Measurements from ENCODE around the gene IKZF3.
"Not testable (repeated sequence)": the region's sequence is repeated elsewhere in the genome, so short reads cannot be mapped to it uniquely, and the experiment has no call there.

The IKZF3 gene

GRCh38 chr17:39754161-39754957 lies 109.8 kb downstream of the IKZF3 start:
- peak; percentile 77 for DNase-seq

- peak; percentile 48 for DNase-seq
These were observed 110.5 kb downstream of the IKZF3 start for GRCh38 chr17:39753514-39754160.

- no peak for DNase-seq
These were observed 111.8 kb downstream of the IKZF3 start for GRCh38 chr17:39752241-39752881.

GRCh38 chr17:39751637-39752036 lies 112.5 kb downstream of the IKZF3 start:
- DNase-seq, result no peak

- no peak for DNase-seq
These were observed 113.0 kb downstream of the IKZF3 start for GRCh38 chr17:39751016-39751543.

GRCh38 chr17:39750131-39751015 lies 113.7 kb downstream of the IKZF3 start:
- DNase-seq, result no peak

GRCh38 chr17:39748444-39749034 lies 115.6 kb downstream of the IKZF3 start:
- DNase-seq, result not testable (repeated sequence)

GRCh38 chr17:39747745-39748144 lies 116.4 kb downstream of the IKZF3 start:
- DNase-seq, result no peak

GRCh38 chr17:39746145-39746461 lies 118.0 kb downstream of the IKZF3 start:
- no peak for DNase-seq

GRCh38 chr17:39745335-39746144 lies 118.6 kb downstream of the IKZF3 start:
- DNase-seq, result no peak

GRCh38 chr17:39744836-39745215 lies 119.3 kb downstream of the IKZF3 start:
- DNase-seq, result no peak

- no peak for DNase-seq
These were observed 119.9 kb downstream of the IKZF3 start for GRCh38 chr17:39744075-39744835.

- DNase-seq, result no peak
These were observed 121.2 kb downstream of the IKZF3 start for GRCh38 chr17:39742856-39743436.

GRCh38 chr17:39742126-39742855 lies 121.8 kb downstream of the IKZF3 start:
- DNase-seq, result no peak

- peak; percentile 20 for DNase-seq
These were observed 123.6 kb downstream of the IKZF3 start for GRCh38 chr17:39740357-39741111.

GRCh38 chr17:39739885-39740356 lies 124.2 kb downstream of the IKZF3 start:
- no peak for DNase-seq

- peak; percentile 55 for DNase-seq
These were observed 124.9 kb downstream of the IKZF3 start for GRCh38 chr17:39738983-39739884.

GRCh38 chr17:39738568-39738901 lies 125.6 kb downstream of the IKZF3 start:
- peak; percentile 62 for DNase-seq

Data from NCI-H2029 (cell line).